Activated effector memory CD4-positive, alpha-beta T cell treated with Interleukin-2 at 50 U/mL for 16 hours (primary cell): Measurements from ENCODE around the gene HBG2.

Source experiments
- DNase-seq: peaks from one replicate; pipeline ENCODE4 v3.0.0-alpha.2; 2020

Gene HBG2

GRCh38 chr11:5247472-5248192 is 6.9 kb downstream of the HBG2 start:
- no peak for DNase-seq

- DNase-seq = no peak
Observed at GRCh38 chr11:5246772-5247471, 7.7 kb downstream of the HBG2 start.

GRCh38 chr11:5245155-5245554 is 9.4 kb downstream of the HBG2 start:
- DNase-seq = no peak

- DNase-seq = no peak
Observed at GRCh38 chr11:5243816-5244180, 10.8 kb downstream of the HBG2 start.

GRCh38 chr11:5242933-5243815 is 11.4 kb downstream of the HBG2 start:
- no peak for DNase-seq

- no peak for DNase-seq
Observed at GRCh38 chr11:5242208-5242607, 12.4 kb downstream of the HBG2 start.

GRCh38 chr11:5241458-5241857 is 13.1 kb downstream of the HBG2 start:
- no peak for DNase-seq

- DNase-seq = no peak
Observed at GRCh38 chr11:5240458-5240857, 14.1 kb downstream of the HBG2 start.

- DNase-seq = no peak
Observed at GRCh38 chr11:5240056-5240455, 14.5 kb downstream of the HBG2 start.

GRCh38 chr11:5239046-5239445 is 15.5 kb downstream of the HBG2 start:
- no peak for DNase-seq

GRCh38 chr11:5238486-5238885 is 16.1 kb downstream of the HBG2 start:
- no peak for DNase-seq

GRCh38 chr11:5237420-5237819 is 17.2 kb downstream of the HBG2 start:
- no peak for DNase-seq

GRCh38 chr11:5235364-5236095 is 19.1 kb downstream of the HBG2 start:
- DNase-seq = no peak

GRCh38 chr11:5234381-5234834 is 20.2 kb downstream of the HBG2 start, which contains the start of gene HBD:
HBD (minus strand) TSS chr11:5234483; CDS start chr11:5234433, 50 bp downstream.
- DNase-seq = no peak

GRCh38 chr11:5233307-5233706 is 21.3 kb downstream of the HBG2 start:
- no peak for DNase-seq

GRCh38 chr11:5232821-5233220 is 21.8 kb downstream of the HBG2 start:
- DNase-seq = no peak

- DNase-seq = no peak
Observed at GRCh38 chr11:5232176-5232575, 22.4 kb downstream of the HBG2 start.

GRCh38 chr11:5231111-5231510 is 23.5 kb downstream of the HBG2 start:
- no peak for DNase-seq

- no peak for DNase-seq
Observed at GRCh38 chr11:5230266-5230665, 24.3 kb downstream of the HBG2 start.

- DNase-seq = no peak
Observed at GRCh38 chr11:5229796-5230195, 24.8 kb downstream of the HBG2 start.

GRCh38 chr11:5229356-5229755 is 25.2 kb downstream of the HBG2 start:
- DNase-seq = no peak

GRCh38 chr11:5228124-5228523 is 26.5 kb downstream of the HBG2 start:
- no peak for DNase-seq

GRCh38 chr11:5227681-5228080 is 26.9 kb downstream of the HBG2 start:
- DNase-seq = no peak
